NCI-H2107 (cell line): ENCODE data around the gene RHBDL2.
A peak's percentile ranks its signal among the peaks of the same experiment; 100 is the strongest.
"Not testable (repeated sequence)": the region's sequence is repeated elsewhere in the genome, so short reads cannot be mapped to it uniquely, and the experiment has no call there.

Experiments
- DNase-seq: peaks from one replicate; lab custom pipeline; 2025; lab: John Stamatoyannopoulos, UW

The RHBDL2 gene

DNA sequence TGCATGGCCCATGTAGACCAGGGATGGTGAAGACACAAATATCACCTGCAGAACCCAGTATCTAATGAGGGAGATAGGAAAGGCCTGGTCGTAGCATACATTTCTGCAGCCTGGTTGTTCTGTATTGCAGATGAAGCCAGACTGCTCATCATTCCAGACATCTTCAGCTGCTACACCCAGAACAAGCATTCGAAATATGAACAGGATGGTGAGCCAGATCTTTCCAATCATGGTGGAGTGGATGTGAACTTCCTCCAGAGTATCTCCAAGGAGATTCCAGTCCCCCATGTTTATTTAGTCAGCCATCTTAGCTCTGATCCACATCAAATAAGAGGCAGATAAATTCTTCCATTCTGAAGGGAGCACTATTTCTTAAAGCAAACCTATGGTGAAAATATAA, 65.8 kb downstream of the RHBDL2 start:
- no peak for DNase-seq

DNA sequence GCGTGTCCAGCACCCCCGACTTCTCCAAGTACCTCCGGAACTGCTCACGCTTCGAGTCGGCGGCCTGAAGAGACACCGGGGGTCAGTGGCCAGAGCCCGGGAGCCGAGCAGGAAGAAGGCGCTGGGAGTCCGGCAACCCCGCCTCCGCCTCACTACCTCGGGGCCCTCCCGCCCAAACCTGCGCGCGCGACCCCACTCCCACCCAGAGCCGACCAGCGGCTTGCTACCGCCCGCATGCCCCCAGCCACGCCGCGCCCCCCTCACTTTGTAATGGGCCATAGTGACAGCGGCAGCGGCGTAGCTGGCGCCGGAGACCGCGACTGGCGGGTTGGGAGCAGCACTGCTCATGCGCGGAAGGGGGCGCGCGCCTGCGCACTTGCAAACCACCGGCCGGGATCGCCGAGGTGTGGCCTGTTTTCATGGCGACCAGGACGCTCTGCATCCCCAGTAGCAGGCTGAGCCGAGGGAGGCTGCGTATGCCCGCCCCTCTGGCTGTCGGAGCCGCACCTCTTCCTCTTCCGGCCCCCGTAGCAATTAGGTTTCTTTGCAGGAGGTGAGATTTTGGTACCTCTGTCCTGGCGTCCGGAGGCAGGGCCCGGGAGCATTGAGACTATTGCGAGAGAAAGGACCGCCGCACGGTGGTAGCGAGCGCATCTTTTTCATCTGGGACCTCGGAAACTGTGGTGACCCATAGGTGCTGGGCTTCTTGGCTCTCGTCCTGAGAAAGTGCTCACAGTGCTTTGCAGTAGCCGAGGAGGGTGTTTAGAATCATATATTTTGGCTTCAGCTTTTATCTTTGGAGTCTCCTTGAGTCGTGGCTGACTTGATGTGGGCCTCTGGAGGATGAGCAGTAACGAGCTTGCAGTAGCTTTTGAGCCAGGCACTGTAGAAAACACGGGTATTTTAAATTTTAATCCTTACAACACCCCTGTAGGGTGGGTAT, 68.3 kb downstream of the RHBDL2 start, which contains the start of gene MYCBP:
TSS of gene MYCBP (minus strand) at position 322 of the 943 bp plus-strand sequence. CDS start at position 279, 43 bp downstream.
- DNase-seq: peak; percentile 100

DNA sequence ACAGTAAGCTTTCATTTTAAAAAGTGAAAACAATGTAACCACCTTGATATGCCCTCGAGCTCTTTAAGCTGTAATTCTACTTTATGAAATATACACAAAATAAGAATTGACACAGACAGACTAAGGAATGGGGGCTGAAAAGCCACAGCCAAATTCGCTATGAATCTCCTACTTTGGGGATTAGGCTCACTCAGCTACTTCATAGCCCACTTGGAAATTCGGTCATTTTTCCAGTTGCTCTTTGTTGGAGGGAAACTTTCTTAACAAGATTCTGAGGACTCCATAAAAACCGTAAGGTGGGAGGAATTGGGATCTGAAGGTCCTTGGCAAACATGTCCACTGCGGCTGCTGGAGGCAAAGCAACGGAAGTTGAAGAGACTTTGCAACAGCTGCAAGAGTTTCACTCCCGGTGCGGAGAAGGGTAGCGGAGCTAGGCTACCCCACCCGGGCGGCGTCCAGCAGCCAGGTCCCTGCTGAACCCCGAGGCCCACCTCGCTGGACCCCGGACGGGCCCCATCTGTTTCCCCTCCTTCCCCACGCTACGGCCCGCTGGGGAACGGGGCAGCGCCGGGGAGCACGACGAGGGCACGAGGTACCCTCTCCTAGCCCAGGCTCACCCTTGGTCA, 69.1 kb downstream of the RHBDL2 start:
- peak; percentile 94 for DNase-seq

- DNase-seq: no peak
These were observed 70.6 kb downstream of the RHBDL2 start for GRCh38 chr1:38870996-38871395.

- DNase-seq: no peak
These were observed 74.4 kb downstream of the RHBDL2 start for GRCh38 chr1:38867208-38867607.

DNA sequence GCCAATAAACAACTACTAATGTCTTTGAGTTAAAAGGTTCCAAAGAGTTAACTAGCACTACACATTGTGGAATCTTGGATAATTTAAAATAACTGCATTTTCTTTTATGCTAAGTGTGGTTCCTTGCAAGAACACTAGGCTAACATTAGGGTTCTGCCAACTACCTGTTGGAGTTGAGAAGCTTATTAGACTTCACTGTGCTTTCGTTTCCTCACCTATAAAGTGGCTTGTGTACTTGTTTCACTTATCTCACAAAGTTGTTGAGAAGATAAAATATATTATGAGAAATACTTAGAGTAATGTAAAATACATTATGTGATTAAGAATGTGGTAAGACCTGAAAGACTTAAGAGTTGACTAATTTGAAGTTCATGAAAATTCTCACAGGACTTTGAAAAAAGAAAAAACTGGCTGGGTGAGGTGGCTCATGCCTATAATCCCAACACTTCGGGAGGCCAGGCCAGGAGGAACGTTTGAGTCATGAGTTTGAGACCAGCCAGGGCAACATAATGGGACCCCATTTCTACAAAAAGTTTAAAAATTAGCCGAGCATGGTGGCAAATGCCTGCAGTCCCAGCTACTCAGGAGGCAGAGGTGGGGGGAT, 76.4 kb downstream of the RHBDL2 start:
- no peak for DNase-seq

GRCh38 chr1:38860454-38860795, 81.2 kb downstream of the RHBDL2 start:
- DNase-seq: no peak

DNA sequence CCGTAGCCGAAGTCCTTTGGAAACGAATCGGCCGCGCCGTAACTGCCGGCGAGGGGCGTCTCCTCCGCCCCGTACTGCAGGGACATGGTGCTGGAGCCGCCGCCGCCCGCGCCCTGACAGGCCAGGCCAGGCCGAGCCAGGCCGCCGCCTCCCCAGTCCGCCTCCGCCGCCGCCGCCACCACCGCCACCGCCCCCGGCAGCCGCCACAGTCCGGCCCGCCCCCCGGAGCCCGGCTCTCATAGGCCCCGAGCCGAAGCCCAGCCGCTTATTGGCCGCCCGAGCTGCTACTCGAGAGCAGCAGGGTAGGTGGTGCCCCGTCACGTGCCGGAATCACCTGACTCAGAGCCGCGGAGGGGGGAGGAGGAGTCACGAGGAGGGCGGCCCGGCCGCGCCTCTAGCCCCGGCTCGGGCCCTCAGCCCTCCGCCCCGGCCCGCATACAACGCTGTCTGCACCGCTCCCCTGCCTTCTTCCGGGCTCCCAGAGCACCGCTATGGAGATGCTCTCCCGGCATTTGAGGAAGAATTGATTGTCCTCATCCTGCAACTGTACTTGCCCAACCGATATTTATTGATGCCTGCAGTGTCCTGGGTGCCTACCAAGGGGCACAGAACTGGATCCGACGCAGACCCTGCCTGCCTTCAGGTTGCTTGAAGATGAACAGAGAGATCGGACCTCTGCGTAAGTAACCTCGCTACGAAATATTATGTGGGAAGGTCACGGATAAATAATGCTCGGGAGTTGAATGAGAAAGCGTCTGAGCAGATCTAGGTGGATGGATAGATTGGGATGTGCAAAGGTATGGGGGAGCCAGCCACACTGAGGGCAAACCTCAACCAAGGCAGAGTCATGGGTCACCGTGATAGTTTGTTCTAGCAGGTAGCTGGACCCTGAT, 81.8 kb downstream of the RHBDL2 start, which contains the start of gene RRAGC:
TSS of gene RRAGC (minus strand) at position 212 of the 893 bp plus-strand sequence. CDS start at position 86, 126 bp downstream.
- DNase-seq: peak; percentile 100

- DNase-seq: peak; percentile 100
These were observed 82.6 kb downstream of the RHBDL2 start for GRCh38 chr1:38858833-38859560.

GRCh38 chr1:38852780-38853179, 88.8 kb downstream of the RHBDL2 start:
- no peak for DNase-seq

GRCh38 chr1:38848071-38848470, 93.6 kb downstream of the RHBDL2 start:
- DNase-seq: no peak

DNA sequence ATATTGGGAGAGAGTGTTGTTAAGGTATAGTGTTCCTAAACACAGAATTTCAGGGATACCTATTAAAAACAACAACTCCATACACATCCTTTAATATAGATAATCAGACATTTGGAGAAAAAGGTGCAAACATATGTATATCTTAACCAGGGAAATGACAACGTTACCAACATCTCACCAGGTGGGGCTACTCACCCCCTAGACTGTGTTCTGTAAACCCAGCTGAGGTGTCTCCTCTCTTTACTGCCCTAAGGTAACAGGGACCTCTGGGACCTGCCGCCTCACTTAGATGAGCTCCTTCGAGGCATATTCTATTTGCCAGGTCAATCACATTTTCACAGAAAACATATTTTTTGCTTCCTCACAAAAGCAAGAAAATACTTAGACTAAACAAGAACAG, 95.4 kb downstream of the RHBDL2 start:
- DNase-seq: no peak

- not testable (repeated sequence) for DNase-seq
These were observed 96.5 kb downstream of the RHBDL2 start for GRCh38 chr1:38845088-38845487.

- DNase-seq: no peak
These were observed 101.3 kb downstream of the RHBDL2 start for GRCh38 chr1:38840281-38840680.

- DNase-seq: no peak
These were observed 102.3 kb downstream of the RHBDL2 start for GRCh38 chr1:38839363-38839762.

DNA sequence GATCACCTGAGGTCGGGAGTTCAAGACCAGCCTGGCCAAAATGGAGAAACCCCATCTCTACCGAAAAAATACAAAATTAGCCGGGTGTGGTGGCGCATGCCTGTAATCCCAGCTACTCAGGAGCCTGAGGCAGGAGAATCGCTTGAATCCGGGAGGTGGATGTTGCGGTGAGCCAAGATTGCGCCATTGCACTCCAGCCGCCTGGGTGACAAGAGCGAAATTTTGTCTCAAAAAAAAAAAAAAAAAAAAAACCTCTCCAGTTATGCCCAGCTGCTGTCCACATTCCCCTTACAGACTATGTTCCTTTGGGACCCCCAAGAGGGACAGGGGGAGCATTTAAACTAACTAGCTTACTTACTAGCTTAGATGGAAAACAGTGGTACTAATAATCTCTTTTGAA, 105.3 kb downstream of the RHBDL2 start:
- not testable (repeated sequence) for DNase-seq
